SJCRH30 (cell line): ENCODE data around the gene TMEM244. TPM values are rescaled to one million over a fixed set of nuclear protein-coding genes. Genes with fewer than 3 reads are reported as not detected.
"Not testable (repeated sequence)": the region's sequence is repeated elsewhere in the genome, so short reads cannot be mapped to it uniquely, and the experiment has no call there.

Experiments
- DNase-seq, 2 experiments: peaks; one replicate each; pipeline ENCODE4 v3.0.0-alpha.2; 2015 to 2020
- H3K27ac ChIP-seq: fragments of 250-450 bp; sonication (Bioruptor Pico); 2 replicates; pipeline ENCODE4 v1.5.1; 2020; ENCODE audit warnings: mild to moderate bottlenecking, moderate library complexity
- H3K27me3 ChIP-seq: fragments of 250-450 bp; sonication (Bioruptor Pico); 2 replicates; pipeline ENCODE4 v1.5.1; 2020; ENCODE audit warnings: mild to moderate bottlenecking, moderate library complexity
- H3K36me3 ChIP-seq: fragments of 250-450 bp; sonication (Bioruptor Pico); 2 replicates; pipeline ENCODE4 v1.5.1; 2020; ENCODE audit warnings: mild to moderate bottlenecking, moderate library complexity
- H3K4me1 ChIP-seq: fragments of 250-450 bp; sonication (Bioruptor Pico); 2 replicates; pipeline ENCODE4 v1.5.1; 2020; ENCODE audit warnings: mild to moderate bottlenecking, moderate library complexity
- H3K4me3 ChIP-seq: fragments of 250-450 bp; sonication (Bioruptor Pico); 2 replicates; pipeline ENCODE4 v1.5.1; 2020; ENCODE audit warnings: mild to moderate bottlenecking, moderate library complexity
- H3K9me3 ChIP-seq: fragments of 250-450 bp; sonication (Bioruptor Pico); replicated peaks from 2 replicates; pipeline ENCODE4 v1.5.1; 2020; ENCODE audit warnings: mild to moderate bottlenecking, moderate library complexity
- total RNA-seq: library from RNA; depleted of rRNA; stranded (reverse); fragments of >200 nt; shearing (Covaris generic); gene quantifications from 2 replicates; pipeline ENCODE4 v1.2.3, GENCODE V29; 2014

TMEM244 gene
- total RNA-seq, 1 experiment from 2014 or later: not detected

- Histone ChIP-seq H3K27me3 (no peaks in the 10 kb centered on the region), H3K9me3 (no peaks in the 10 kb centered on the region), H3K4me1 (peaks cover 8% of the 10 kb centered on the region), H3K27ac (no peak overlapping the region), H3K4me3 (no peak overlapping the region), H3K36me3 (no peaks in the 10 kb centered on the region)
- DNase-seq: peak in 1 of 2 experiments; percentile 21
Measured at GRCh38 chr6:129852257-129852858, 8.8 kb downstream of the TMEM244 start.

- no peak for DNase-seq
- Histone ChIP-seq H3K36me3 (no peaks in the 10 kb centered on the region), H3K4me3 (no peak overlapping the region), H3K4me1 (peaks cover 33% of the 10 kb centered on the region), H3K27ac (no peak overlapping the region), H3K27me3 (no peaks in the 10 kb centered on the region), H3K9me3 (no peaks in the 10 kb centered on the region)
Measured at GRCh38 chr6:129849456-129849855, 11.7 kb downstream of the TMEM244 start.

- Histone ChIP-seq H3K36me3 (no peaks in the 10 kb centered on the region), H3K4me1 (peaks cover 37% of the 10 kb centered on the region), H3K27me3 (no peaks in the 10 kb centered on the region), H3K4me3 (no peak overlapping the region), H3K27ac (peak overlapping the region; percentile 62), H3K9me3 (peaks cover 3% of the 10 kb centered on the region; the same call in 1 of the 2 replicates)
- peak in 1 of 2 experiments; percentile 56 for DNase-seq
Measured at GRCh38 chr6:129846761-129847160, 14.4 kb downstream of the TMEM244 start.

DNA sequence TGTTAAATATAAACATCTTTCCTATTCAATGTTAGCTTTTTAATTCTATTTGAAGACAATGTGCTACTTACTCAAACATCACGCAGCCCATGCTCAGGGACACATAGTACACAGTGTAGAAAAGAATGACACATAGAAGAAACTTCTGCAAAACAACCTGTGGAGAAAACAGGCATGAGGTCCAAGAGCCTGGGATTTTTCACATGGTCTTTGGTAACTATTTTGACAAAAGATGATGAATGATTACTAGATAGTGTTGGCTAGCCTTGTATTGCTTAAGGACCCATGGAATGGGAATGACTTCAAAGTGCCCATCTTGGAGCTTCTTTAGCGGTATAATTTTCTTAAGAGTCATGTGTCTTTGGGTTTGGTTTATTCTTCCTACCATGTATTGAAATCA is 15.4 kb downstream of the TMEM244 start:
- no peaks in the 10 kb centered on the region for H3K36me3 ChIP-seq
- no peak overlapping the region for H3K27ac ChIP-seq
- H3K4me1 ChIP-seq: peaks cover 37% of the 10 kb centered on the region
- peaks cover 3% of the 10 kb centered on the region; the same call in 1 of the 2 replicates for H3K9me3 ChIP-seq
- no peaks in the 10 kb centered on the region for H3K27me3 ChIP-seq
- DNase-seq: no peak
- H3K4me3 ChIP-seq: no peak overlapping the region

DNA sequence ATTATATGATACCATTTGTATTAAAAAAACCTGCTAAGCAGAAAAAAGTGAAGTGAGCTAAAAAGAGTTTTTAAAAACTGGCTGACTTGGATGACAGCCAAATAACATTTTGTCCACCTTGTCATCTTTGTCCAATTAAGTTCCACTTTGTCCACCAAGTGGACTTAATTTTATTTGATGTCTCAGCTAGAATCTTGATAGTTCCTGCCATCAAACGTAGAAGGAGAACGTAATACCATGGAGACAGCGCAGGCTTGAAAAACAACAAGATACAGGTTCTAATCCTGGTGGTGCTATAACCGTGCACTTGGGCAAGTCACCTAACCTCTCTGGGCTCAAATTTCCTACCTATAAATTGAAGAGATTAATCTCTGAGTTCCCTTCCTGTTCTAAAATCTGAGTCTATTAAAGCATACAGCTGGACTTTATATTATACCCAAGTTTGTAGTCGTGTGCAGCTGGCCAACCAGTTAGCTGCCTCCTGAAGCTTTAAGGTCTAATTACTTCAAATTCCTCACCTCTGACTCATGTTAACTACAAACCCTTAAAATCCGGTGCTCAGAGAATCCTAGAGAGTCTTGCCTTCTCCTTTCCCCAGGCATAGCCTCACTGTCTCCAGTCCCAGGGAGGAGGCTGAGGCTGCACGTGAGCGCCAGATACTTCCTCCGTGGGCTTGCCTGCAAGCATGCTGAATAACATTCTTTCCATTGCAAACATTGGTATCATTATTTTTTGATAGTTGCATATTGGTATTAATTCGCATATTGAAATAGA is 16.8 kb downstream of the TMEM244 start:
- no peaks in the 10 kb centered on the region for H3K27me3 ChIP-seq
- no peak overlapping the region for H3K4me3 ChIP-seq
- peak overlapping the region; percentile 25; the same call in 1 of the 2 replicates for H3K27ac ChIP-seq
- no peaks in the 10 kb centered on the region for H3K36me3 ChIP-seq
- peaks cover 3% of the 10 kb centered on the region; the same call in 1 of the 2 replicates for H3K9me3 ChIP-seq
- DNase-seq: peak; percentile 57 to 73
- H3K4me1 ChIP-seq: peaks cover 37% of the 10 kb centered on the region

DNA sequence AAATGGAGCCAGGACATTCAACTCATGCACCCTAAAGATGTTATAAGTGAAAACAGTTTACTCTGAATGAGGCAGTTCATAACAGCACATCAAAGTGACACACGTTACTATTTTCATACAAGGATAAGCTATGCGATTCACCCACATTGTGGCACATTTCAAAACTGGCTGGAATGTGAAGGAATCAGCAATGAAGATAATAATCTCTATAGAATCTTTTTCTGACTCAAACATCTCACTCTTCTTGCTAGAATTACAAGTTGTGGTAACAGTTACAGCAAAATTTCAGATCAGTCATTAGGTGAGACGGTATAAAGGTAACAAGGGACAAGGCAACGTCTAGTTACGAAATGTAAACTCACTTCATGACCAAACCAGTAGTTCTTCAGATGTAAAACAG is 17.5 kb downstream of the TMEM244 start:
- peaks cover 3% of the 10 kb centered on the region; the same call in 1 of the 2 replicates for H3K9me3 ChIP-seq
- no peaks in the 10 kb centered on the region for H3K36me3 ChIP-seq
- H3K4me3 ChIP-seq: no peak overlapping the region
- H3K4me1 ChIP-seq: peaks cover 37% of the 10 kb centered on the region
- no peaks in the 10 kb centered on the region for H3K27me3 ChIP-seq
- no peak for DNase-seq
- H3K27ac ChIP-seq: no peak overlapping the region

- no peak for DNase-seq
- peaks cover 37% of the 10 kb centered on the region for H3K4me1 ChIP-seq
Measured at GRCh38 chr6:129842881-129843409, 18.2 kb downstream of the TMEM244 start.

GRCh38 chr6:129842137-129842536 is 19.0 kb downstream of the TMEM244 start:
- no peak for DNase-seq
- H3K27me3 ChIP-seq: no peaks in the 10 kb centered on the region
- no peak overlapping the region for H3K4me3 ChIP-seq
- H3K27ac ChIP-seq: no peak overlapping the region
- peaks cover 34% of the 10 kb centered on the region for H3K4me1 ChIP-seq
- H3K36me3 ChIP-seq: no peaks in the 10 kb centered on the region
- peaks cover 3% of the 10 kb centered on the region; the same call in 1 of the 2 replicates for H3K9me3 ChIP-seq

More at GRCh38 chr6:129842881-129843409, 18.2 kb downstream of the TMEM244 start:
- Histone ChIP-seq H3K4me3 (no peak overlapping the region), H3K27ac (no peak overlapping the region), H3K9me3 (peaks cover 3% of the 10 kb centered on the region; the same call in 1 of the 2 replicates), H3K36me3 (no peaks in the 10 kb centered on the region), H3K27me3 (no peaks in the 10 kb centered on the region)

DNA sequence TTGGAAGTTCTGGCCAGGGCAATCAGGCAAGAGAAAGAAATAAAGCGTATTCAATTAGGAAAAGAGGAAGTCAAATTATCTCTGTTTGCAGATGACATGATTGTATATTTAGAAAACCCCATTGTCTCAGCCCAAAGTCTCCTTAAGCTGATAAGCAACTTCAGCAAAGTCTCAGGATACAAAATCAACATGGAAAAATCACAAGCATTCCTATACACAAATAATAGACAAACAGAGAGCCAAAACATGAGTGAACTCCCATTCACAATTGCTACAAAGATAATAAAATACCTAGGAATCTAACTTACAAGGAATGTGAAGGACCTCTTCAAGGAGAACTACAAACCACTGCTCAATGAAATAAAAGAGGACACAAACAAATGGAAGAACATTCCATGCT is 21.6 kb downstream of the TMEM244 start:
- H3K36me3 ChIP-seq, H3K27me3 ChIP-seq, DNase-seq, H3K9me3 ChIP-seq, H3K4me3 ChIP-seq, H3K27ac ChIP-seq: not testable (repeated sequence)
- H3K4me1 ChIP-seq: peaks cover 12% of the 10 kb centered on the region

DNA sequence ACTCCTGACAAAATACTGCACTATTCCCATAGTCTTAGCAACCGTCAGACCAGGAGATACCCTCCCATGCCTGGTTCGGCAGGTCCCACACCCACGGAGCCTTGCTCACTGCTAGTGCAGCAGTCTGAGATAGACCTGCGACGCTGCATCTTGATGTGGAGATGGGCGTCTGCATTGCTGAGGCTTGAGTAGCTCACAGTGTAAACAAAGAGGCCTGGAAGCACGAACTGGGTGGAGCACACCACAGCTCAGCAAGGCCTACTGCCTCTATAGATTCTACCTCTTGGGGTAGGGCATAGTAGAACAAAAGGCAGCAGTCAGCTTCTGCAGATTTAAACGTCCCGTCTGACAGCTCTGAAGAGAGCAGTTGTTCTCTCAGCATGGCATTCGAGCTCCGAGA is 25.4 kb downstream of the TMEM244 start:
- H3K9me3 ChIP-seq: no peaks in the 10 kb centered on the region; the same call in 1 of the 2 replicates
- no peak overlapping the region for H3K4me3 ChIP-seq
- H3K27ac ChIP-seq: no peak overlapping the region
- H3K36me3 ChIP-seq: no peaks in the 10 kb centered on the region
- DNase-seq: no peak
- 0 out of 2 replicates have a peak, but pooled peaks cover 2% of the 10 kb centered on the region for H3K4me1 ChIP-seq
- no peaks in the 10 kb centered on the region for H3K27me3 ChIP-seq

DNA sequence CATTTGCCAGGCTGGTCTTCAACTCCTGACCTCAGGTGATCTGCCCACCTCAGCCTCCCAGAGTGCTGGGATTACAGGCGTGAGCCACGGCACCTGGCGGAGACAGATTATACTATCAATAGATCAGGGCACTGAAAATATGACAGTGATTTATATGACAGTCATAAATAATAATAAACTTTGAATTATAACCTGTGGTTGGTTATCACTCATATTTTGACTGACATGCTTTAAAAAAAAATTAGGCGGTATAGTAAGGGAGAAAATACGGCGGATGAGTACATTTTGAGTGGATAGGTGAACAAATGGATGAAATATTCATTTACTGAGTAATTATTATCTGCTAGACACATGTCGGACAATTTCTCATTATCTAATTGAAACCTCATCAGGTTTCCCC is 28.8 kb downstream of the TMEM244 start:
- Histone ChIP-seq H3K27me3 (no peaks in the 10 kb centered on the region), H3K4me3 (no peak overlapping the region), H3K27ac (no peak overlapping the region), H3K9me3 (no peaks in the 10 kb centered on the region), H3K36me3 (no peaks in the 10 kb centered on the region), H3K4me1 (0 out of 2 replicates have a peak, but pooled peaks cover 2% of the 10 kb centered on the region)
- DNase-seq: no peak

DNA sequence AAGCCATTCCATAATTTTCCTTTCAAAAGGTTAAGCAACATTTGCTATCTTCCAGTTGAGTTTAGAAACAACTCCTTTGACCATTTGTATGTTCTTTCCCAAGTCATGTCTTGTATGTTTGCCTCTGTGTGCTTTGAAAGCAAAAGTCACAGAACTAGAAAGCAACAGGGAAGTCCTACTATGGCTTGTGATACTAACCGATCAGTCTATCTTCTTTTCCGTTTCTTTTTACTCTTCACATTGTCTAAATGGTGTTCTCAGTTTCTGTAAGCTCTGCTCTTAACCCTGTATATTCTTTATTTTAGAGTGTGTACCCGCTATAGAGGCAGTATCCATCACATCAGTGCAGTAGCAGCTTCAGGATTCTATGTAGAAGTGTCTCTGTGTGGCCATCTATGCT is 32.9 kb downstream of the TMEM244 start:
- no peak overlapping the region for H3K4me3 ChIP-seq
- no peak overlapping the region for H3K27ac ChIP-seq
- H3K4me1 ChIP-seq: 0 out of 2 replicates have a peak, but pooled peaks cover under 1% of the 10 kb centered on the region
- no peaks in the 10 kb centered on the region for H3K36me3 ChIP-seq
- DNase-seq: no peak
- H3K9me3 ChIP-seq: no peaks in the 10 kb centered on the region
- no peaks in the 10 kb centered on the region for H3K27me3 ChIP-seq

DNA sequence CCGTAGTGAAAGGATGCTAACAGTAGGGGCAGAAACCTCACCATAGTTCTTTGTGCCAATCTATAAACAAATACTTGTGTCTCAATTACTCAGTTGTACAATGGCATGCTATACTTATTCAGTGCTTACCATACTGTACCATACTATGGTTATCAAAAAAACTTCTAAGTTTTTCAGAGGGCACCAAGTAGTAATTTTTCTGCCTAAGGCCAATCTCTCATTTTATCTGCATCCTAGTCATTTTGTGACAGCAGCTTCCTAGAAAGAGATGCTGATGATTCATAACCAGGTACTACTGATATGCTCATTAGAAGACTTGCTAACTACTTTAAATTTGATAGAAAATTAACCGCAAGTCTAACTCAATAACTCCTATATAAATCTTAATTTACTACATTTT is 42.9 kb downstream of the TMEM244 start:
- no peak overlapping the region for H3K4me3 ChIP-seq
- no peaks in the 10 kb centered on the region for H3K27me3 ChIP-seq
- no peak overlapping the region for H3K27ac ChIP-seq
- no peak for DNase-seq
- no peaks in the 10 kb centered on the region for H3K36me3 ChIP-seq
- H3K4me1 ChIP-seq: no peaks in the 10 kb centered on the region
- H3K9me3 ChIP-seq: no peaks in the 10 kb centered on the region

- H3K36me3 ChIP-seq: no peaks in the 10 kb centered on the region
- DNase-seq: no peak
- no peaks in the 10 kb centered on the region for H3K27me3 ChIP-seq
- no peaks in the 10 kb centered on the region for H3K9me3 ChIP-seq
- H3K4me1 ChIP-seq: no peaks in the 10 kb centered on the region
- H3K4me3 ChIP-seq: no peak overlapping the region
- no peak overlapping the region for H3K27ac ChIP-seq
Measured at GRCh38 chr6:129817821-129818220, 43.3 kb downstream of the TMEM244 start.

- no peaks in the 10 kb centered on the region for H3K27me3 ChIP-seq
- H3K4me3 ChIP-seq: no peak overlapping the region
- DNase-seq: no peak
- no peaks in the 10 kb centered on the region for H3K36me3 ChIP-seq
- no peak overlapping the region for H3K27ac ChIP-seq
- H3K9me3 ChIP-seq: no peaks in the 10 kb centered on the region
- no peaks in the 10 kb centered on the region for H3K4me1 ChIP-seq
Measured at GRCh38 chr6:129817332-129817731, 43.8 kb downstream of the TMEM244 start.
